A549 (cell line): ENCODE measurements around the gene ACBD6. TPM values are rescaled to one million over a fixed set of nuclear protein-coding genes. Genes with fewer than 3 reads are reported as not detected.

ENCODE experiments used
- ATAC-seq, 2 experiments: fragments of 200-7000 bp in 1 of 2; fragments of >200 bp in 1 of 2; cut with Nextera tagmentation in 1 of 2; cut with Tn5 transposase in 1 of 2; 3 replicates each; pipeline versions ENCODE4 v1.8.0 to v1.9.1; 2018 to 2020; ENCODE audit warnings: mild to moderate bottlenecking in 1 of 2, moderate library complexity in 1 of 2
- CTCF ChIA-PET: fragments of 300-600 bp; sonication (Branson Sonifier 250); formaldehyde crosslinking; extraction: SDS; loops from one replicate; lab custom pipeline; 2021; ENCODE audit warnings: antibody characterized with exemption, inconsistent platforms; lab: Yijun Ruan, JAX
- POLR2A ChIA-PET: fragments of 350-600 bp; formaldehyde crosslinking; extraction: SDS; loops from one replicate; lab custom pipeline; 2021; ENCODE audit warnings: antibody characterized with exemption, inconsistent platforms; lab: Yijun Ruan, JAX
- DNase-seq, 2 experiments: peaks; one replicate each; pipeline versions ENCODE4 v3.0.0 to v3.0.0-alpha.2; 2011 to 2016; ENCODE audit warnings: low read depth in 1 of 2, low spot score in 1 of 2
- FAIRE-seq: peaks from 2 replicates; lab custom pipeline; 2011; peaks lifted over from hg19 to GRCh38; lab: Jason Lieb, UNC
- H3K27ac ChIP-seq, 2 experiments: fragments of >200 bp; sonication (Bioruptor Twin); formaldehyde crosslinking; 3 replicates each; pipeline ENCODE4 v1.5.1; 2016 to 2017
- H3K4me1 ChIP-seq: fragments of >200 bp; sonication (Bioruptor Twin); formaldehyde crosslinking; 3 replicates; pipeline ENCODE4 v1.6.1; 2016
- H3K4me2 ChIP-seq: fragments of >200 bp; sonication (Bioruptor Twin); formaldehyde crosslinking; 3 replicates; pipeline ENCODE4 v1.6.1; 2016
- H3K4me3 ChIP-seq: fragments of >200 bp; sonication (Bioruptor Twin); formaldehyde crosslinking; 3 replicates; pipeline ENCODE4 v1.5.1; 2016
- H3K9me3 ChIP-seq: fragments of >200 bp; sonication (Bioruptor Twin); formaldehyde crosslinking; 3 replicates; pipeline ENCODE4 v1.6.1; 2016
- ATOH8 ChIP-seq: fragments of 250-450 bp; sonication (Bioruptor Pico); IDR thresholded peaks from 2 replicates; pipeline ENCODE4 v1.5.0; 2020; ENCODE audit warnings: low read depth, mild to moderate bottlenecking, moderate library complexity
- CBX8 ChIP-seq: fragments of 200-600 bp; sonication (generic); IDR thresholded peaks from 2 replicates; pipeline ENCODE4 v1.6.1; 2016
- CEBPB ChIP-seq, 2 experiments: fragments of >200 bp in 1 of 2; sonication (Bioruptor Twin) in 1 of 2; formaldehyde crosslinking in 1 of 2; IDR thresholded peaks; 2 replicates each; pipeline ENCODE4 v1.6.1; 2012 to 2016
- CHD4 ChIP-seq: fragments of 200-600 bp; sonication (generic); IDR thresholded peaks from 2 replicates; pipeline ENCODE4 v1.6.1; 2016; ENCODE audit warnings: antibody characterized with exemption, mild to moderate bottlenecking, borderline replicate concordance
- EP300 ChIP-seq, 2 experiments: fragments of >200 bp; sonication (Bioruptor Twin); formaldehyde crosslinking; IDR thresholded peaks; 2 replicates in 1 of 2; 3 replicates in 1 of 2; pipeline ENCODE4 v1.6.1; 2016 to 2017
- ESRRA ChIP-seq: fragments of 150-350 bp; IDR thresholded peaks from 2 replicates; pipeline ENCODE4 v1.6.1; 2014; ENCODE audit warnings: mild to moderate bottlenecking, low read length, borderline replicate concordance
- FOSB ChIP-seq: fragments of 250-450 bp; sonication (Bioruptor Pico); IDR thresholded peaks from 2 replicates; pipeline ENCODE4 v1.5.0; 2020; ENCODE audit warnings: mild to moderate bottlenecking, moderate library complexity
- FOSL2 ChIP-seq, 2 experiments: fragments of 450-650 bp in 1 of 2; fragments of >200 bp in 1 of 2; sonication (Bioruptor Twin) in 1 of 2; formaldehyde crosslinking; IDR thresholded peaks; 2 replicates each; pipeline versions ENCODE4 v1.5.0 to v1.6.1; 2016 to 2020; ENCODE audit warnings: mild to moderate bottlenecking in 1 of 2, moderate library complexity in 1 of 2
- FOXS1 ChIP-seq: fragments of 250-450 bp; sonication (Bioruptor Pico); IDR thresholded peaks from 2 replicates; pipeline ENCODE4 v1.5.0; 2020; ENCODE audit warnings: mild to moderate bottlenecking, moderate library complexity
- GATA3 ChIP-seq: IDR thresholded peaks from 2 replicates; pipeline ENCODE4 v1.6.1; 2012; ENCODE audit warnings: borderline replicate concordance
- HMGXB4 ChIP-seq: fragments of 250-450 bp; sonication (Bioruptor Pico); IDR thresholded peaks from 2 replicates; pipeline ENCODE4 v1.5.0; 2021; ENCODE audit warnings: mild to moderate bottlenecking, moderate library complexity, borderline replicate concordance
- HOXA7 ChIP-seq: fragments of 250-450 bp; sonication (Bioruptor Pico); IDR thresholded peaks from 2 replicates; pipeline ENCODE4 v1.5.0; 2020; ENCODE audit warnings: mild to moderate bottlenecking, moderate library complexity
- JUN ChIP-seq, 2 experiments: fragments of >200 bp; sonication (Bioruptor Twin); formaldehyde crosslinking; IDR thresholded peaks; 2 replicates in 1 of 2; 3 replicates in 1 of 2; pipeline ENCODE4 v1.6.1; 2016 to 2017
- JUNB ChIP-seq: fragments of >200 bp; sonication (Bioruptor Twin); formaldehyde crosslinking; IDR thresholded peaks from 2 replicates; pipeline ENCODE4 v1.6.1; 2016
- KDM1A ChIP-seq: fragments of 200-600 bp; sonication (generic); IDR thresholded peaks from 2 replicates; pipeline ENCODE4 v1.6.1; 2016; ENCODE audit warnings: low read depth, mild to moderate bottlenecking
- KDM5A ChIP-seq: fragments of 200-600 bp; sonication (generic); IDR thresholded peaks from 2 replicates; pipeline ENCODE4 v1.6.1; 2016; ENCODE audit warnings: antibody characterized with exemption, mild to moderate bottlenecking
- MAZ ChIP-seq: fragments of 150-350 bp; IDR thresholded peaks from 2 replicates; pipeline ENCODE4 v1.6.1; 2014; ENCODE audit warnings: antibody characterized with exemption, low read depth, low read length, borderline replicate concordance
- NFE2L2 ChIP-seq: fragments of 150-350 bp; conservative IDR thresholded peaks from 2 replicates; pipeline ENCODE4 v1.6.1; 2014; ENCODE audit warnings: low read length
- PHF8 ChIP-seq: fragments of 200-600 bp; sonication (generic); IDR thresholded peaks from 2 replicates; pipeline ENCODE4 v1.6.1; 2016; ENCODE audit warnings: low read depth, mild to moderate bottlenecking, antibody characterized with exemption, moderate library complexity, borderline replicate concordance
- POLR2A ChIP-seq: IDR thresholded peaks from 2 replicates; pipeline ENCODE4 v1.6.1; 2012; ENCODE audit warnings: mild to moderate bottlenecking, low read length
- POLR2AphosphoS2 ChIP-seq: conservative IDR thresholded peaks from 2 replicates; pipeline ENCODE4 v1.6.1; 2012; ENCODE audit warnings: low read length, improper control_type of control experiment, inconsistent platforms
- RARB ChIP-seq: fragments of 250-450 bp; sonication (Bioruptor Pico); IDR thresholded peaks from 2 replicates; pipeline ENCODE4 v1.8.0; 2021; ENCODE audit warnings: mild to moderate bottlenecking, moderate library complexity
- REST ChIP-seq: fragments of 200-600 bp; sonication (generic); IDR thresholded peaks from 2 replicates; pipeline ENCODE4 v1.6.1; 2016; ENCODE audit warnings: antibody characterized with exemption, mild to moderate bottlenecking, moderate library complexity
- TP53 ChIP-seq: fragments of 250-450 bp; sonication (Bioruptor Pico); IDR thresholded peaks from 2 replicates; pipeline ENCODE4 v1.5.0; 2021; ENCODE audit warnings: mild to moderate bottlenecking, moderate library complexity
- ZNF302 ChIP-seq: fragments of 250-450 bp; sonication (Bioruptor Pico); IDR thresholded peaks from 2 replicates; pipeline ENCODE4 v1.9.0; 2021; ENCODE audit warnings: inconsistent platforms, mild to moderate bottlenecking, moderate library complexity
- WGBS: methylation state at CpG from one replicate; pipeline ENCODE4 v1.1.6; 2017; ENCODE audit errors: missing lambda C conversion rate; 5-methylcytosine and 5-hydroxymethylcytosine counted together
- polyA plus RNA-seq, 4 experiments: library from polyadenylated mRNA; depleted of rRNA in 3 of 4; stranded (reverse); fragments of >200 nt; fragmentation: RNase III in 1 of 4; extraction: RNeasy Plus Mini Kit Qiagen cat#74134 plus additional on column Dnase treatment in 1 of 4; gene quantifications; 2 replicates in 3 of 4; 3 replicates in 1 of 4; pipeline ENCODE4 v1.2.3, GENCODE V29; 2011 to 2017

Gene ACBD6
- polyA plus RNA-seq, 2 of the 4 experiments (the other 2 are of a cell fraction), result 61.4 to 91.3 TPM

GRCh38 chr1:180380259-180381183 is 121.9 kb downstream of the ACBD6 start:
- Histone ChIP-seq H3K9me3 (peaks cover 30% of the 10 kb centered on the region), H3K4me1 (no peaks in the 10 kb centered on the region), H3K27ac (no peak overlapping the region), H3K4me2 (no peak overlapping the region), H3K4me3 (no peak overlapping the region)
- DNase-seq (no peak), FAIRE-seq (no peak), ATAC-seq (no peak)
- CTCF ChIA-PET, result no interaction called here
- TF ChIP-seq KDM1A (0 out of 2 replicates have a peak, but pooled peaks have one; percentile 16), CBX8 (no peak)
- WGBS, result 85% methylated on average over 3 of the region's 3 CpGs
- POLR2A ChIA-PET, result interaction anchor here (0.6 kb wide), 1 partner anchor 120 kb away, joined by 8 read pairs; no protein-coding TSS in a partner anchor

GRCh38 chr1:180376800-180377199 is 125.6 kb downstream of the ACBD6 start:
- no peak for TF ChIP-seq EP300 (IDR thresholded peaks at IDR 0.05)
- no peak for TF ChIP-seq JUNB
- TF ChIP-seq HOXA7, result no peak
- TF ChIP-seq FOSB (CRISPR knock-in tag), result no peak
- no peak for TF ChIP-seq ATOH8 (CRISPR knock-in tag)
- no peak for TF ChIP-seq HMGXB4 (CRISPR knock-in tag)
- no peak for TF ChIP-seq FOSL2 (IDR thresholded peaks at IDR 0.05)
- TF ChIP-seq FOSL2 (CRISPR knock-in tag; IDR thresholded peaks at IDR 0.05), result no peak
- no peak for TF ChIP-seq POLR2A
- TF ChIP-seq MAZ, result no peak
- no peak for TF ChIP-seq POLR2AphosphoS2
- no peak for TF ChIP-seq KDM5A
- TF ChIP-seq FOXS1, result no peak
- TF ChIP-seq CEBPB (IDR thresholded peaks at IDR 0.05), result no peak
- no peak for TF ChIP-seq PHF8
- no peaks in the 10 kb centered on the region for H3K4me1 ChIP-seq
- ChIA-PET CTCF (interaction anchor here (0.9 kb wide), 1 partner anchor 189 kb away, joined by 3 read pairs; no protein-coding TSS in a partner anchor), POLR2A (no interaction called here)
- H3K4me2 ChIP-seq, result no peak overlapping the region
- FAIRE-seq (peak; percentile 74), ATAC-seq (no peak), DNase-seq (no peak)
- peaks cover 24% of the 10 kb centered on the region for H3K9me3 ChIP-seq
- no peak overlapping the region for H3K4me3 ChIP-seq
- WGBS, result 88% methylated on average over 3 of the region's 3 CpGs
- H3K27ac ChIP-seq, result no peak overlapping the region

- Histone ChIP-seq H3K9me3 (peaks cover 24% of the 10 kb centered on the region), H3K4me3 (no peak overlapping the region), H3K27ac (no peak overlapping the region), H3K4me1 (no peaks in the 10 kb centered on the region), H3K4me2 (no peak overlapping the region)
- ChIA-PET POLR2A (no interaction called here), CTCF (no interaction called here)
- no peak for TF ChIP-seq NFE2L2
- TF ChIP-seq CHD4, result no peak
- TF ChIP-seq RARB (CRISPR knock-in tag), result no peak
- TF ChIP-seq GATA3, result no peak
- TF ChIP-seq ESRRA, result no peak
- TF ChIP-seq FOXS1, result no peak
- no peak for TF ChIP-seq TP53
- no peak for TF ChIP-seq JUN (IDR thresholded peaks at IDR 0.05)
- TF ChIP-seq ZNF302 (CRISPR knock-in tag), result no peak
- no peak for TF ChIP-seq REST
- 91% methylated on average over 1 of the region's 1 CpG for WGBS
- no peak for ATAC-seq
- FAIRE-seq, result no peak
- DNase-seq, result no peak
These were observed 126.1 kb downstream of the ACBD6 start for GRCh38 chr1:180376253-180376652.
